ENCODE measurements around the gene TFR2. TPM values are rescaled to one million over a fixed set of nuclear protein-coding genes. Genes with fewer than 3 reads are reported as not detected.
A peak's percentile ranks its signal among the peaks of the same experiment; 100 is the strongest.

Gene TFR2
- polyA plus RNA-seq, 4 donors: 0.70 to 2.4 (median 1.1) TPM

DNA sequence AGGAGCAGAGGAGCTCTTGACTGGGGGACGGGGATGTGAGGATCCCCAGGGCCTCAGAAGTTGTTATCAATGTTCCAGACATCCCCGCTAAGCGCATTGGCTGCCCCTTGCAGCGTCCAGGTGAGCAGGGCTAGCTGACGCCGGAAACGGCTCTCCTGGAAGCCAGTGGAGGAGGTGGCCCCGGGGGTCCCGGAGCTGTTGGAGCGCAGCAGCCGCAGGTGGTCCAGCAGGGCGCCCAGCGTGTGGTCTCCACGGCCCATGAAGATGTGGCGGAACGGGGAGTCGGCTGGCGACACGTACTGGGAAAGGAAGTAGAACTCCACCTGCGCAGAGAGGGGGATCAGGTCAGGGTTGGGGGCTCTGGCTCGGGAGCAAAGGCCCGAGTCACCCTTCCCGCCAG is 20.5 kb downstream of the TFR2 start:
- DNase-seq (ENCODE audit: low read depth in 4 of 4, low spot score in 2 of 4): no peak

DNA sequence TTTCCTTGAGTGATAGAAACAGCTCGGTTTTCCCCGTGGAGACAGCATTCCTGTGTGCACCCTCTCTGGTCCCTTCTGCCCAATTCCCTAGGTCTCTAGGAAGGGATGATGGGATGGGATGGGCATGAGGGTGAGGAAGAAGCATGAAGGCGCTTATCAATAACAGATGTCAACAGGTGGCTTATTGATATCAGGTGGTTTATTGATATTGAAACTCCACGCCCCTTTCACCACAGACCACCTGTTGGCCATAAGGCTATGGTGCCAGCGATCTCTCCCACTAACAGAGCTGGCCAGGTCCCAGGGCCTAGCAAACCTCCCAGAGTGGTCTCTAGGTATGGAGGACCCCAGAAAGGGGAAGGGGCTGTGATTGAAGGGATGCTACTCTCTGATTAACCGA is 21.1 kb downstream of the TFR2 start:
- DNase-seq (ENCODE audit: low read depth in 4 of 4, low spot score in 2 of 4): no peak

DNA sequence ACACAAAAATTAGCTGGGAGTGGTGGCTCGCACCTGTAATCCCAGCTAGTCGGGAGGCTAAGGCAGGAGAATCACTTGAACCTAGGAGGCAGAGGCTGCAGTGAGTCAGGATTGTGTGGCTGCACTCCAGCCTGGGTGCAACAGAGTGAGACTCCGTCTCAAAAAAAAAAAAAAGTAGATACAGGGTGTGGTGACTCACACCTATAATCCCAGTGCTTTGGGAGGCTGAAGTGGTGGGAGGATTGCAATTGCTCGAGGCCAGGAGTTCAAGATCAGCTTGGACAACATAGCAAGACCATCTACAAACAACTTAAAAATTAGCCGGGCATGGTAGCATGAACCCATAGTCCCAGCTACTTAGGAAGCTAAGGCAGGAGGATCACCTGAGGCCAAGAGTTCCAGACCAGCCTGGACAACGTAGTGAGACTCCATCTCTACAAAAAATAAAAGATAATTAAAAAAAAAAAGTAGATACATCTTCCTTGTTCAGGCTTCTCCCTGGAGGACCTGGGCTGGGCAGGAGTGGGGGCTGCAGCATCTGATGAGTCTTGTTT is 27.0 kb downstream of the TFR2 start:
- no peak for DNase-seq (ENCODE audit: low read depth in 4 of 4, low spot score in 2 of 4)

DNA sequence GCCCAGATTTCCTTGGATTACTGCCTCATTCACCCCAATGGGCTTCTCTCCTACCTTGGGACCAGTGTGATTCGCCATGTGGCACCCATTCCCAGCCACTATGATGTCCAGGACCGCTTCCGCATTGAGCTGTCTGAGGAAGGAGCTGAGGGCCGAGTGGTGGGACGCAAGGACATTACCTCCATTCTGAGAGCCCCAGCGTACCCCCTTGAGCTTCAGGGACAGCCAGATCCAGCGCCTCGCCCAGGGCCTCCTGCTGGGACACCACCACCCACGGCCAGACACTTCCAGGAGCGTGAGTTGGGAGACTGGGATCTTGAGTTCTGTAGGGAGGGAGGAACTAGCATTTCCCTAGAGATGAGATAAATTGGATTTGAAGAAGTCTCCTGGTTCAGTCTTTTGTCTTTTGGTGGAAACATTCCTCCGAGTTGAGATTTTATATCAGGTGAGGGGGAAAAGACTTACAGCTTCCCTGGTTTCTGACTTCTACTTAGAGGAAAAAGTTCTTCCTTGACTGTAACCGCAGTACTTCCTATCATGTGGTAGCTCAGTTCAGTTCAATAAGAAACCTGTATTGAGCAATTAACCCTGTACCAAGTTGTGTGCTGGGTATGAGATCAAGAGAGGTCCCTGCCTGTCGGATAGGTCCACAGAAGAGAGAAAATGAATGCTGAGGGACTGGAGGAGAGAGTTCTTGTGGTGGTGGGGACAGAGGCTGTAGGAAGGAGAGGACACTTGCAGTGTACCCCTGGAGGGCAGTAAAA is 27.8 kb downstream of the TFR2 start:
- no peak for DNase-seq (ENCODE audit: low read depth in 4 of 4, low spot score in 2 of 4)

DNA sequence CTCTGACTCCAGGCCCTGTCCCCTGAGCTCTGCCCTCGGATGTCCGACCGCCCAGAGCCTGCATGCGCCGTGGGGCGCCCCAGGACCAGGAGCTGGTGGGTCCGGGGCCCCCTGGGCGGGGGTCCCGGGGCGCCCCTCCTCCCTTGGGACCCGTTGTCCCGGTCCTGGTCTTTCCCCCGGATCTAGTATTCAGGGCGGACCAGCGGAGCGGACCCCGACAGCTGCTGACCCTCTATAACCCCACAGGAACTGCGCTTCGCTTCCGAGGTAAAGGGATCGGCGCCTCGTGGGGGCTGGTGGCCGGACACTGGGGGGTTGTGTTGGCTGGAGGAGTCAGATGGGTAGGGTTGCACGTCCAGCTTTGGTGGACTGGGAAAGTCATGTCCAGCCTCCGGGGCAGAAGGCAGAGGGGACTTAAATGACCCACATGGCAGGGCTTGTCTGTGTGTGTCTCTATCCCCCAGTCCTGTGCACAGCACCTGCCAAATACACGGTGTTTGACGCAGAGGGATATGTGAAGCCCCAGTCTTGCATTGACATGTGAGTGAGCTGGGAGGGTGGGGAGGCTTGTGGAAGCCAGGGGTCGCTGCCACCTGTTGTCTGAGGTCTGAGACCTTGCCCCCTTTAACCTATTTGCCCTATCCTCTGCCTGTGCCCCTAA is 28.5 kb downstream of the TFR2 start:
- no peak for DNase-seq (ENCODE audit: low read depth in 4 of 4, low spot score in 2 of 4)

DNA sequence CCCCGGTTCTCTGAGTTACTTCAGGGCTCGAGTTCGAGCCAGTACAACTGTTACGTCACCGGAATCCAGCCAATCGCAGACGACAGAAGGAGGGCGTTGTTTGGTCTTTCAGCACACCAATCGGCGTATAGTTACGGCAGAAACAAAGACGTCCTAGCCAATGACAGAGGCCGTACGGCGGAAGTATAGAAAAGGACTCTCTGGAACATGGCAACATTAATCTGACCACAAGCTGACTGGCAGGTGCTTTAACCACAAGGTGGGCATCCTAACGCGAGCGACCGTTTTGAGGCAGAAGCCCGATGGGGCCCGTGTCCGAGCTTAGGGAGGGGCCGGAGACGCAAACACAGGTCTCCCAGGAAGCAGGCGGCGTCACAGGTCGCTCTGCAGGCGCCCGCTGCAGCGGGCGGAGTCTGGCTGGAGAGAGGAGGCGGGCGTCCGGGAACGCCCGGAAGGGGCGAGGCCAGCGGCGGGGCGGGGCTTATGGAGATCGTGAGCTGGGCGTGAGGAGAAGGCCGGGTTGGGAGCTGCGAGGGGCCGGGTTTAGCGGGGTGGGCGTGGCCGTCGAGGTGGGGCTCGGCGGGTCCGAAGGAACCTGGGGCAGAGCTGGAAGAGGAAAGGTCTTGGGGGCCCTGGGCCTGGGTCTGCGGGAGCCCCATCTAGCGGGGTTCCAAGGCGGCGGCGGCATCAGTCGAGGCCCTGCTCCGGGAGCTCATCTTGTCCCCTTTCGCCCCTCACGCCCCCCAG is 29.2 kb downstream of the TFR2 start, which contains the start of gene MOSPD3:
TSS of gene MOSPD3 (plus strand) at position 558 of the 747 bp plus-strand sequence. CDS start 252 bp downstream, outside the sequence.
- peak; percentile 98 to 100 (median 98) for DNase-seq (ENCODE audit: low read depth in 4 of 4, low spot score in 2 of 4)

DNA sequence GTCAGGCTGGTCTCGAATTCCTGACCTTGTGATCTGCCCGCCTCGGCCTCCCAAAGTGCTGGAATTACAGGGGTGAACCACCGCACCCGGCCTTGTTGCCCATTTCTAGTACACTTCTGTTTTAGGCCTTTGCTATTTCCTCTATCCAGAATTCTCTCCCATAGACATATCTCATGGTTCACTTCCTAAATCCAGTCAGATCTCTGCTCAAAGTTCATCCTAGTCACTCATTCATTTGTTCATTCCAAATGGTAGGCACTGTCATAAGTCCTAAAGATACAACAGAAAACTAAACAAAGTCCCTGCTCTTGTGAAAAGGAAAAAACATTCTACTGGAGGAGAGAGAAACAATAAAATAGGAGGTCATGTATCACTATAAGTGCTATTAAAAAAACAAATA is 31.4 kb downstream of the TFR2 start:
- DNase-seq (ENCODE audit: low read depth in 4 of 4, low spot score in 2 of 4): no peak

DNA sequence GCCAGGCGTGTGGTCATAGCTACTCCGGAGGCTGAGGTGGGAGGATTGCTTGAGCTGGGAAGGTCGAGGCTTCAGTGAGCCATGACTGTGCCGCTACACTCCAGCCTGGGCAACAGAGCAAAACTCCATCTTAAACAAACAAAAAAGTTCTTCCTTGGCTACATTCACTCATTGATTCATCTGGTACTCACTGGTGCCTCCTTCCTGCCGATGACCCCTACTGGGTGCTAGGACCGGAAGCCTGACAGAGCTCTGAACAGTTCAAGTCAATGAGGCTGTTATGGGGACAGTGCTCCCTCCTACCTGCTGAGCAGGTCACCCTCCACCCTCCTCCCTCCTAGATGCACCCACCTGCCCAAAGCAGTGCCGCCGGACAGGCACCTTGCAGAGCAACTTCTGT is 34.2 kb downstream of the TFR2 start:
- DNase-seq (ENCODE audit: low read depth in 4 of 4, low spot score in 2 of 4): no peak

DNA sequence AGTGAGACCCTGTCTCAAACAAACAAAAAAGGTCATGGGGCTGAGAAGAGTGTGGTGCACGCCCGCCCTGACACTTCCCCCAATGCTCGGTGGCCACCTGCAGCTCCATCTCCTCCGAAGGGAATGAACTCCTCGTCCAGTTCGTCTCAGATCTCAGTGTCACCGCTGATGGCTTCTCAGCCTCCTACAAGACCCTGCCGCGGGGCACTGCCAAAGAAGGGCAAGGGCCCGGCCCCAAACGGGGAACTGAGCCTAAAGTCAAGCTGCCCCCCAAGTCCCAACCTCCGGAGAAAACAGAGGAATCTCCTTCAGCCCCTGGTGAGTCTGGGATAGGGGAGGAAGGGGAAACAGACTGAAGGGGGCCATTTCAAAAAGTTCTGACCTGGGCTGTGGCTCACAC is 35.0 kb downstream of the TFR2 start:
- DNase-seq (ENCODE audit: low read depth in 4 of 4, low spot score in 2 of 4): no peak

DNA sequence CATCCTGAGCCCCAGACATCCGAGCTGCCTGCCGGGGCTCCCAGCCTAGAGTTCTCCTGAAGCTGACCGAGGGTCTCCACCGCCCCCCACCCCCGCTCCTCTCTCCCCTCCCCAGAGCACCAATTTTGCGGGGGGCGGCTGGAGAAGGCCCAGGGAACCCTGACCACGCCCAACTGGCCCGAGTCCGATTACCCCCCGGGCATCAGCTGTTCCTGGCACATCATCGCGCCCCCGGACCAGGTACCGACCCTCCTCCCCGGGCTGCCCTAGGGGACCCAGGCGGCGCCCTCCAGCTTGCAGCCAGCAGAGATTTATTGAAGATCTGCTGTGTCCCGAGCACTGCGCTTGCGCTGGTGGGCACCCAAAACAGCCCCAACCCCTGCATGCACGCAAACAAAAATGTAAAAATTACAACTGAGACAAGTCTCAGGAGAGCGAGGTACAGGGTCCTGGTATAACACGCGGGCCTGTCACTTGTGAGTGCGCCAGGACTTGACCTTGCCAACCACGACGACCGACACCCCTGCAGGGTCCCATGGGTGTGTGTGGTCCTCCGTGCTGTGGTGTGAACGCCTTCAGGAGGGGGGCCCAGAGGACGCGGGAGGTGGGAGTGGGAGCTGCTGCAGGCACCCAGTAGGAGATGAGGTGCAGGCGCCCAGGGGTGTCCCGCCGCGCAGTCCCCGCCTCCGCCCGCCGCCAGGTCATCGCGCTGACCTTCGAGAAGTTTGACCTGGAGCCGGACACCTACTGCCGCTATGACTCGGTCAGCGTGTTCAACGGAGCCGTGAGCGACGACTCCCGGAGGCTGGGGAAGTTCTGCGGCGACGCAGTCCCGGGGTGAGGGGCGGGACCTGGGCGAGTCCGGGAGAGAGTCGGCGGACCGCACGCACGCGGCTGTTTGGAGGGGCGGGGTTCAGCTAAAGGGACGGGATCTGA is 36.1 kb downstream of the TFR2 start:
- DNase-seq (ENCODE audit: low read depth in 4 of 4, low spot score in 2 of 4): no peak

DNA sequence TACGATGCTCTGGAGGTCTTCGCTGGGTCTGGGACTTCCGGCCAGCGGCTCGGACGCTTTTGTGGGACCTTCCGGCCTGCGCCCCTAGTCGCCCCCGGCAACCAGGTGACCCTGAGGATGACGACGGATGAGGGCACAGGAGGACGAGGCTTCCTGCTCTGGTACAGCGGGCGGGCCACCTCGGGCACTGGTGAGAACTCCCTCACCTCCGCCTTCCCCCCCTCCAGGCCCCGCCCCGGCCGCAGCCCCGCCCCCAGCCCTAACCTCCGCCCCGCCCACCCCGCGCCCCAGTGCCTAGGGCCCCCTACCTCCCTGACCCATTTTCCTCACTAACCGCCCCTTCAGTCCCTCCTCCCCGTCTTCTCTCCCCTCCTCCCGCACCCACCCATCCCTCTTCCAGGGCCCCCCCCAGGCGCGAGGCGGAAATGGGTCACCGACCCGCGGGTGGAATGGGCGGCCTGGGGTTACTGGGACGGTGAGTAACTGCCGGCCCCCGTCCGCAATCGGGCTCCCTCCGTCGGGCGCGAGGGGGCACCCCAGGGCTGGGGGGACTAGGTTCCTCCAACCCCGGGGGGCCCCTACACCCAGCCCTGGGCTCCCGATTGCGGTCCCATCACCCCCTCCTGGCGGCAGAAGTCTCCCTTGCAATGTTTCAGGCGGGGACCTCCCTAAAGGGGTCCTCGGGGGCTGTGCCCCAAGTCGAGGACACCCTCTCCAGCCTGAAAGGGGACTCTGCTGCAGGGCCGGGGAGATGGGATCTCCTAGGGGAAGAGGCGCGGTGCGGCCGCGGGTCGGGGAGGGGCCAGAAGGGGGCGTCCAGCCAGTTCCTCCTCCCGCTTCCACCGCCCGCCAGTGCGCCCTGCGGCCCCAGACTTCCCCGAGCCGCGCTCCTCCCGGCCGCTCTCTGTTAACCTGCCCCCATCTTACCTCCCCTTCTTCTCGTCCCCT is 37.0 kb downstream of the TFR2 start:
- DNase-seq (ENCODE audit: low read depth in 4 of 4, low spot score in 2 of 4): no peak

DNA sequence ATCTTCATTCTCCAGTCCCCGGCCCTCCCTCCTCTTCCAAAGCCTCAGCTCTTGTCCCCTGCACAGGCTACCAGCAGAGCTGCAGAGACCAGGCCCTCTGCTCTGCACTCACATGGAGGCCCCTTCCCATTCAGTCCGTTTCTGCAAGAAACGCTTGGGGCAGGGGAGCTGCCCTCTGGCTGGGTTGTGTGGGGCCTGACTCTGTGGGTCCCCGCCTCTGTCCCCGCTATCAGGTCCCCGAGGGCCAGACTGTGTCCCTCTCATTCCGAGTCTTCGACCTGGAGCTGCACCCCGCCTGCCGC is 37.7 kb downstream of the TFR2 start:
- no peak for DNase-seq (ENCODE audit: low read depth in 4 of 4, low spot score in 2 of 4)

DNA sequence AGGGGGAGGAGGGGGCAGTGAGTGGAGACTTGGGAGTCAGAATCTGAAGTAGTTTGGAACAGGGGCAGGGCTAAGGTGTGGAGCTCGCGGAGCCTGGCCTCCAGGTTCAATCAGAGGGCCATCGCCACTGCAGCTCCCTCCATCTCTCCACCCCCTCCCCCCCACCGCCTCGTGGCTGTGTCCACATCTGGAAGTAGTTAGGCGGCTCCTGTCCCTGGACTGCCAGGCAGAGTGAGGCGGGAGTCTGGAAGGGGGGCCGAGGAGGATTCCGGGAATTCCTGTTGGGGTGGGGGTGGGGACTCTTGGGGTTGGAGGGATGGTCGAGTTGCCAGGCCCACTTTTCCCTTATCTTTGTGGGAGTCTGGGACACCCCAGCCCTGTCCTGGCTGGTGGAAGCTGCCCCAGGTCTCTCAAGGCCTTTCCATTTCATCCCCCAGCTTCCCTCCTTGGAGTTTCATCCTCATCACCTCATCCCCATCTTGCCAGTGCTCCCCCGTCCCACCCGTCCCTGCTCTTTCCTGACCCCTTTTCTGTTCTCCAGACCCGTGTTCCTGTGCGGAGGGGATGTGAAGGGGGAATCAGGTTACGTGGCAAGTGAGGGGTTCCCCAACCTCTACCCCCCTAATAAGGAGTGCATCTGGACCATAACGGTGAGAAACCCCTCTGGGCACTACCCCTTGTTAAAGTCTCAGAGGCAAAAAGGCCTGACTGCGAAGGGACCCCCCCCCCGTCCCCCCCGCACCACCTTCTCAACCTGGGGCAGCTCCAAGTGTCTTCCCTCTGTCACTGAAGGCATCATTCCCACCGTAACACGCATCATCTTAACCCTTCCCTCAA is 38.2 kb downstream of the TFR2 start:
- no peak for DNase-seq (ENCODE audit: low read depth in 4 of 4, low spot score in 2 of 4)

DNA sequence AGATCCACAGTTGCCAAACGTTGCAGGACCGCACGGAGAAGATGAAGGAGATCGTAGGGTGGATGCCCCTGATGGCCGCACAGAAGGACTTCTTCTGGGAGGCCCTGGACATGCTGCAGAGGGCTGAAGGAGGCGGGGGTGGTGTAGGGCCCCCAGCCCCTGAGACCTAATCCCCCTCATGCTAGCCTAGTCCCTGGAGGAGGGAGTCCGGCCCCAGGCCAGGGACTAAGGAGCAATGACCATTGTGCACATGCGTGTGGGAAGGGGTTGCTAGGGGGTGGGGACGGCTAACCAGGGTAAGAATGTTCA is 40.7 kb downstream of the TFR2 start:
- no peak for DNase-seq (ENCODE audit: low read depth in 4 of 4, low spot score in 2 of 4)

DNA sequence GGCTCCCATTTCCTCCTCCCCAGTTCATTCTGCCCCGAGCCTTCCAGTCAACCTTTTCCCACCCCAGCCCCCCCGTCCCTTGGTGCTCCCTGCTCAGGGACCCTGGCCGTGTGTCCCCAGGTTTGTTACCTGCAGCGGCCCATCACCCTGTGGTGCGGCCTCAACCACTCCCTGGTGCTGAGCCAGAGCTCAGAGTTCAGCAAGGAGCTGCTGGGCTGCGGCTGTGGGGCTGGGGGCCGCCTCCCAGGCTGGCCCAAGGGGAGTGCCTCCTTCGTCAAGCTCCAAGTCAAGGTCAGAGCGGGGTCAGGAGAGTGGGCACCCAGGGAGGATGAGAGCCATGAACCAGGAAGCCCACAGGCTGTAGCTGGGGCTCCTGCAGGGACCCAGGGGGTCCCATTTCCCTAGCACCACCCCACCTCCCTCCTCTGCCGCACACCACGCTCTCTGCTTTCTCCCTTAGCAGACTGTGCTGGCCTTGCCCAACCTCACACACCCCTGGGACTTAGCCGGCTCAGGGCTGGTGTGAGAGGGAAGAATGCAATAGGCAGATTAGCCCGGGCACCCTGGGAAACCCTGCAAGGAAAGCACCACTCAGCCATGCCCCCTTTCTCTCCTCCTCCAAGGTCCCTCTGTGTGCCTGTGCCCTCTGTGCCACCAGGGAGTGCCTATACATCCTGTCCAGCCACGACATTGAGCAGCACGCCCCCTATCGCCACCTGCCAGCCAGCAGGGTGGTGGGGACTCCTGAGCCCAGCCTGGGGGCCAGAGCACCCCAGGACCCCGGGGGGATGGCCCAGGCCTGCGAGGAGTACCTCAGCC is 41.2 kb downstream of the TFR2 start:
- no peak for DNase-seq (ENCODE audit: low read depth in 4 of 4, low spot score in 2 of 4)

DNA sequence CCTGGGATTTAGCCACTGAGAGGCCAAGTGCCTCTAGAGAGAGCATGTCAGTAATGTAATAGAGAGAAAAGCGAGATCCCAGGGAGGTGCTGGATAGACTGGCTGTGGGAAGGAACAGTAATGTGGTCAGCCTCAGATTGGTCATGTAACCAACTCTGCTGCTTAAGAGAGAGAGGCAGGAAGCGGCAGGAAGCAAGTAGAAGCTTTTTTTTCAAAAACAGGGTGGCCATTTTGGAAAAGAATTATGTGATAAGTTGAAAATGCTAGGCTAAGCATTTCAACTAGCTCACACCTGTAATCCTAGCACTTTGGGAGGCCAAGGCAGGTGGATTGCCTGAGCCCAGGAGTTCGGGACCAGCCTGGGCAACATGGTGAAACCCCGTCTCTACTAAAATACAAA is 42.9 kb downstream of the TFR2 start:
- DNase-seq (ENCODE audit: low read depth in 4 of 4, low spot score in 2 of 4): no peak

DNA sequence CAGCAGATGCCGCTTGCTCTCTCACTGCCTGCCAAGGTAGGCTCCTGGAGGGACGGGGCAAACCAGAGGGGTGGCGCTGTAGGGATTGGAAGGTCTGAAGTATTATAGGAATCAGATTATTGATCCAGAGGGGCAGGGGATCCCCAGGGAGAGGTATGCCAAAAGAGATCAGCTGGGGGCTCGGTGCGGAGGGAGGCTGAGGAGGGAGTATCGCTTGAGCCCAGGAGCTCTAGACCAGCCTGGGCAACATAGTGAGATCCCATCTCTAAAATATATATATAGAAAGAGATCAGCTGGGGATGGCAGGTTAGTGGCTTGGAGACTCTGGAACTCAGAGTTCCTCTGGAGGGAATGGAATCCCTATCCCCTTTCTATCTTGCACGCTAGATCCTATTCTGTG is 46.2 kb downstream of the TFR2 start:
- no peak for DNase-seq (ENCODE audit: low read depth in 4 of 4, low spot score in 2 of 4)

DNA sequence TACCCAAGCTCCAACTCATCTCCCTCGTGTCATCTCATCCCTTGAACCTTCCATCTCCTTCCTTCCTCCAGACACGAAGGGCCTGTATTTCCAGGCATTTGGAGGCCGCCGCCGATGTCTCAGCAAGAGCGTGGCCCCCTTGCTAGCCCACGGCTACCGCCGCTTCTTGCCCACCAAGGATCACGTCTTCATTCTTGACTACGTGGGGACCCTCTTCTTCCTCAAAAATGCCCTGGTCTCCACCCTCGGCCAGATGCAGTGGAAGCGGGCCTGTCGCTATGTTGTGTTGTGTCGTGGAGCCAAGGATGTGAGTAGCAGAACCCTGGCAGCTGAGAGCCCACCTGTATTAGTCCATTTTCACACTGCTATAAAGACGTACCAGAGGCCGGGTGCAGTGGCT is 49.8 kb downstream of the TFR2 start:
- no peak for DNase-seq (ENCODE audit: low read depth in 4 of 4, low spot score in 2 of 4)

Measured in left renal cortex interstitium (tissue), 4 donors.